Measurements from ENCODE around the gene IGSF11. TPM values are rescaled to one million over a fixed set of nuclear protein-coding genes. Genes with fewer than 3 reads are reported as not detected.

The IGSF11 gene
- total RNA-seq, 2 experiments from 2014 or later = 0.53 to 0.58 TPM

- Histone ChIP-seq H3K36me3 (ENCODE audit: insufficient read depth, low read length) (no peaks in the 10 kb centered on the region), H3K27me3 (ENCODE audit: control insufficient read depth in 1 of 2, insufficient read depth in 2 of 2, low read length in 2 of 2) (peaks cover 0 to 6% of the 10 kb centered on the region in 2 experiments), H3K9me3 (ENCODE audit: control insufficient read depth in 1 of 2, insufficient read depth in 1 of 2, low read length in 2 of 2) (no peaks in the 10 kb centered on the region), H3K4me3 (ENCODE audit: low read length) (no peak overlapping the region), H3K27ac (ENCODE audit: low read depth in 1 of 2, low read length in 2 of 2) (no peak overlapping the region), H3K4me1 (ENCODE audit: insufficient read depth, low read length) (peaks cover 4% of the 10 kb centered on the region)
- DNase-seq = no peak
- ChIA-PET POLR2A (no interaction called here), CTCF (no interaction called here)
- no peak for ATAC-seq (ENCODE audit: poor library complexity)
- Mint-ChIP-seq H3K27me3 (no peaks in the 10 kb centered on the region), H3K4me3 (no peak overlapping the region), H3K9me3 (no peaks in the 10 kb centered on the region), H3K4me1 (ENCODE audit: low read depth) (no peaks in the 10 kb centered on the region), H3K36me3 (ENCODE audit: low read depth) (no peaks in the 10 kb centered on the region), H3K27ac (no peak overlapping the region)
- intact Hi-C loops (cut with DNase I, micrococcal nuclease) = no loop called here
- TF ChIP-seq CTCF (IDR thresholded peaks at IDR 0.05) = no peak
These were observed 184.0 kb downstream of the IGSF11 start for GRCh38 chr3:118850687-118851086.

Other genes starting within 250 kb of the IGSF11 start
- gene TEX55, start 111.3 kb upstream of the IGSF11 start, total RNA-seq = not detected
- gene UPK1B, start 138.8 kb upstream of the IGSF11 start, total RNA-seq = not detected
- gene B4GALT4, start 206.0 kb upstream of the IGSF11 start, total RNA-seq = 10 to 100 TPM; 26.2 to 29.5 TPM